Activated CD8-positive, alpha-beta memory T cell treated with anti-CD3 and anti-CD28 coated beads, Interleukin-2, amount 50 U/mL, for 24 hours (primary cell): ENCODE data around the gene FZD2.

Experiments used
- DNase-seq: peaks from one replicate; pipeline ENCODE4 v3.0.0-alpha.2; 2020; ENCODE audit errors: extremely low read depth

Gene FZD2

GRCh38 chr17:44607836-44608690 is 50.8 kb downstream of the FZD2 start:
- no peak for DNase-seq

GRCh38 chr17:44608727-44609435 is 51.6 kb downstream of the FZD2 start:
- DNase-seq = no peak

- DNase-seq = no peak
Observed at GRCh38 chr17:44610331-44610730, 53.0 kb downstream of the FZD2 start.
